Measurements from ENCODE around the gene WAS. TPM values are rescaled to one million over a fixed set of nuclear protein-coding genes. Genes with fewer than 3 reads are reported as not detected.
A peak's percentile ranks its signal among the peaks of the same experiment; 100 is the strongest.

Gene WAS
- total RNA-seq, 1 experiment from 2014 or later, result 0.43 TPM

- Histone ChIP-seq H3K4me3 (ENCODE audit: low read depth, low read length) (no peak overlapping the region), H3K36me3 (ENCODE audit: control insufficient read depth, insufficient read depth, low read length) (no peaks in the 10 kb centered on the region), H3K4me1 (0 out of 2 replicates have a peak, but pooled peaks cover 4% of the 10 kb centered on the region), H3K27me3 (replicated peaks; ENCODE audit: control insufficient read depth, insufficient read depth, low read length) (no peaks in the 10 kb centered on the region), H3K9me3 (no peaks in the 10 kb centered on the region)
- Mint-ChIP-seq H3K27me3 (ENCODE audit: insufficient read depth, unreplicated experiment) (no peaks in the 10 kb centered on the region), H3K9me3 (ENCODE audit: unreplicated experiment) (no peaks in the 10 kb centered on the region), H3K4me1 (ENCODE audit: low read depth, unreplicated experiment) (peaks cover 7% of the 10 kb centered on the region), H3K36me3 (ENCODE audit: insufficient read depth, unreplicated experiment) (peaks cover 22% of the 10 kb centered on the region), H3K4me3 (ENCODE audit: unreplicated experiment) (no peak overlapping the region), H3K27ac (ENCODE audit: unreplicated experiment) (no peak overlapping the region)
- ChIA-PET CTCF (no interaction called here), POLR2A (no interaction called here)
- BruUV-seq (replicated peaks), result no TSS peak
- DNase-seq, result no peak
- no peak for TF ChIP-seq CTCF (IDR thresholded peaks at IDR 0.05; ENCODE audit: insufficient read depth in 1 of 2, low read depth in 1 of 2, low read length in 1 of 2, severe bottlenecking in 1 of 2, unreplicated experiment in 1 of 2)
- intact Hi-C loops (cut with micrococcal nuclease; ENCODE audit: unreplicated experiment), result no loop called here
Measured at GRCh38 chrX:48702716-48703115, 19.1 kb downstream of the WAS start.

DNA sequence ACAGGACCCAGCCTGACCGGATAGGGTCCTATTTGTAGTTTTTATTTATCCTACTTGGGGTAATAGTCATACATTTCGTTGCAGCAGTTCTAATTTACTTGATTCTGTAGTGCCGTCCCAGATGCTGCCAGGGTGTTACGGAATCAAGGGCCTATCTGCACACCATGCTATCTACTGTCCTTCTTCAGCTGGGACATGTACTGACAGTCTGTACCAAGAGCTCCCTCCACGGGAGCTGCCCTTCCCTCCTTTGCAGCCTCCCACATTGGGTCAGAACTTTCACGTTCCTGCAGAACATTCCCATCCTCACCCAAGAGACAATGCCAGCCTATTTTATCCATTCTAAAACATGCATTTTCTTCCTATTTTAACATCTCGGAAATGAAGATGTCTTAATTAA lies 19.6 kb downstream of the WAS start:
- H3K36me3 Mint-ChIP-seq (ENCODE audit: insufficient read depth, unreplicated experiment), result peaks cover 22% of the 10 kb centered on the region
- H3K4me3 Mint-ChIP-seq (ENCODE audit: unreplicated experiment), result no peak overlapping the region
- no peaks in the 10 kb centered on the region for H3K27me3 Mint-ChIP-seq (ENCODE audit: insufficient read depth, unreplicated experiment)
- no peaks in the 10 kb centered on the region for H3K9me3 Mint-ChIP-seq (ENCODE audit: unreplicated experiment)
- CTCF ChIA-PET, result no interaction called here
- Histone ChIP-seq H3K9me3 (no peaks in the 10 kb centered on the region), H3K36me3 (ENCODE audit: control insufficient read depth, insufficient read depth, low read length) (no peaks in the 10 kb centered on the region), H3K27me3 (replicated peaks; ENCODE audit: control insufficient read depth, insufficient read depth, low read length) (no peaks in the 10 kb centered on the region), H3K4me1 (0 out of 2 replicates have a peak, but pooled peaks cover 4% of the 10 kb centered on the region), H3K4me3 (ENCODE audit: low read depth, low read length) (no peak overlapping the region)
- no peak overlapping the region for H3K27ac Mint-ChIP-seq (ENCODE audit: unreplicated experiment)
- intact Hi-C loops (cut with micrococcal nuclease; ENCODE audit: unreplicated experiment), result no loop called here
- DNase-seq, result no peak
- no peak for TF ChIP-seq CTCF (IDR thresholded peaks at IDR 0.05; ENCODE audit: insufficient read depth in 1 of 2, low read depth in 1 of 2, low read length in 1 of 2, severe bottlenecking in 1 of 2, unreplicated experiment in 1 of 2)
- POLR2A ChIA-PET, result no interaction called here
- no TSS peak for BruUV-seq (replicated peaks)
- H3K4me1 Mint-ChIP-seq (ENCODE audit: low read depth, unreplicated experiment), result peaks cover 7% of the 10 kb centered on the region

GRCh38 chrX:48703642-48704481 lies 20.3 kb downstream of the WAS start:
- POLR2A ChIA-PET, result no interaction called here
- H3K27ac Mint-ChIP-seq (ENCODE audit: unreplicated experiment), result no peak overlapping the region

More at GRCh38 chrX:48703642-48704481, 20.3 kb downstream of the WAS start:
- no TSS peak for BruUV-seq (replicated peaks)
- H3K36me3 Mint-ChIP-seq (ENCODE audit: insufficient read depth, unreplicated experiment), result peaks cover 22% of the 10 kb centered on the region
- intact Hi-C loops (cut with micrococcal nuclease; ENCODE audit: unreplicated experiment), result no loop called here
- CTCF ChIA-PET, result no interaction called here
- peak in 1 of 2 experiments; percentile 14 for DNase-seq
- no peaks in the 10 kb centered on the region for H3K9me3 Mint-ChIP-seq (ENCODE audit: unreplicated experiment)
- TF ChIP-seq CTCF (IDR thresholded peaks at IDR 0.05; ENCODE audit: insufficient read depth in 1 of 2, low read depth in 1 of 2, low read length in 1 of 2, severe bottlenecking in 1 of 2, unreplicated experiment in 1 of 2), result no peak
- Histone ChIP-seq H3K4me3 (ENCODE audit: low read depth, low read length) (no peak overlapping the region), H3K27me3 (replicated peaks; ENCODE audit: control insufficient read depth, insufficient read depth, low read length) (no peaks in the 10 kb centered on the region), H3K4me1 (0 out of 2 replicates have a peak, but pooled peaks cover 4% of the 10 kb centered on the region), H3K9me3 (no peaks in the 10 kb centered on the region), H3K36me3 (ENCODE audit: control insufficient read depth, insufficient read depth, low read length) (no peaks in the 10 kb centered on the region)
- peaks cover 7% of the 10 kb centered on the region for H3K4me1 Mint-ChIP-seq (ENCODE audit: low read depth, unreplicated experiment)
- H3K4me3 Mint-ChIP-seq (ENCODE audit: unreplicated experiment), result no peak overlapping the region
- H3K27me3 Mint-ChIP-seq (ENCODE audit: insufficient read depth, unreplicated experiment), result no peaks in the 10 kb centered on the region

All from Caco-2 (cell line).